ENCODE measurements around the gene SYT5.

The SYT5 gene

DNA sequence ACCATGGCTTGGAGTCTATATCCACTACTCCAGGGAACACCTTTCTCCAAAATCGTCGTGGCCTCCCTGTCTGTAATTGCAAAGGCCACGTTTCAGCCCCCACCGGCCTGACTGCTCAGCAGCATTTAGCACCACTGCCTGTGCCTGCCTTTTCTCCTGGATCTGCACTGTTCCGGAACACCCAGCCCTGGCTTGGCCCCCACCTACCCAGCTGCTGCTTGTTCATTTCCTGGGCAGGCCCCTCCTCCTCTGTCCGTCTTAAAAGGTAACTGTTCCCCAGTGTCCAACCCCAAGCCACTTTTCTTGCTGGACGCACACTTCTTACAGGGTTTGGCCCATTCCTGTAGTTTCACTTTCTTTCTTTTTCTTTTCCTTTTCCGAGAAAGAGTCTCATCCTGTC is 8.5 kb upstream of the SYT5 start:
- no peak overlapping the region for H3K27ac ChIP-seq
- TF ChIP-seq, protein P1, sequence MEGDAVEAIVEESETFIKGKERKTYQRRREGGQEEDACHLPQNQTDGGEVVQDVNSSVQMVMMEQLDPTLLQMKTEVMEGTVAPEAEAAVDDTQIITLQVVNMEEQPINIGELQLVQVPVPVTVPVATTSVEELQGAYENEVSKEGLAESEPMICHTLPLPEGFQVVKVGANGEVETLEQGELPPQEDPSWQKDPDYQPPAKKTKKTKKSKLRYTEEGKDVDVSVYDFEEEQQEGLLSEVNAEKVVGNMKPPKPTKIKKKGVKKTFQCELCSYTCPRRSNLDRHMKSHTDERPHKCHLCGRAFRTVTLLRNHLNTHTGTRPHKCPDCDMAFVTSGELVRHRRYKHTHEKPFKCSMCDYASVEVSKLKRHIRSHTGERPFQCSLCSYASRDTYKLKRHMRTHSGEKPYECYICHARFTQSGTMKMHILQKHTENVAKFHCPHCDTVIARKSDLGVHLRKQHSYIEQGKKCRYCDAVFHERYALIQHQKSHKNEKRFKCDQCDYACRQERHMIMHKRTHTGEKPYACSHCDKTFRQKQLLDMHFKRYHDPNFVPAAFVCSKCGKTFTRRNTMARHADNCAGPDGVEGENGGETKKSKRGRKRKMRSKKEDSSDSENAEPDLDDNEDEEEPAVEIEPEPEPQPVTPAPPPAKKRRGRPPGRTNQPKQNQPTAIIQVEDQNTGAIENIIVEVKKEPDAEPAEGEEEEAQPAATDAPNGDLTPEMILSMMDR (conservative IDR thresholded peaks at IDR 0.05), result no peak

DNA sequence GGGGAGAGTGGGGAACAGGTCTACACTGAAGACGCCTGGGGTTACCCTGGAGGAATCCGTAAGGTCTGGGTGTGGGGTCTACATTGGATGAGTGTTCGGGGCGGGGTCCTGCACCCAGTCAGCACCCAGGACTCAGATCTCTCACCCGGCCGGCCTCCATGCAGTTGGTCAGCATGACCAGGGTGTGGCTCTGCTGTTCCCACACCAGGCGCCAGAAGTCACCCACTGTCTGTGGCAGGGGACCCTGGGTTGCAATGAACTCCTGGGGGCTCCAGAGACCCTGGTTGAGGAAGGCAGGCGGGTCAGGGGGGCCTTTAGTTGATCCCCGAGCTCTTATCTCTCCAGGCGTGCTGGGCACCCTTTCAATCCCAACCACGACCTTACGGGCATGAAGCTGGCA is 6.0 kb upstream of the SYT5 start:
- no peak overlapping the region for H3K27ac ChIP-seq
- TF ChIP-seq, protein P1 (conservative IDR thresholded peaks at IDR 0.05), result no peak

DNA sequence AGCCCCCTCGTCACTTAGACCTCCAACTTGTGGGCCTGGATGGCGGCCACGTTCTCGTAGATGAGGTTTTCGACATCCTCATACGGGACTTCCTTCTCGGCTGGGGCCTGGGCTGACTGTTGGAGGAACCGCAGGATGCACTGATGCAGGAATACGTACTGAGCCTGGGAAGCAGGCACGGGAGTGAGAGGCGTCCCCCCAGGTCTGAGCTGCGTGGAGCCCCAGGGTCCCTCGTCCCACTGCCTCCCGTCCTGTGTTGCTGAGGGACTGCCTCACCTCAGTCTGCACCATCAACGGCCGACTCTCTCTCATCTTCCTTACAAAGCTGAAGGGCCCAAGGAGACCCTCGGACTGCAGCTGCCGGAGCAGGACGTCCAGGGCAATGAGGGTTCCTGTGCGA is 1.7 kb upstream of the SYT5 start:
- TF ChIP-seq, protein P1 (conservative IDR thresholded peaks at IDR 0.05), result no peak
- H3K27ac ChIP-seq, result no peak overlapping the region

DNA sequence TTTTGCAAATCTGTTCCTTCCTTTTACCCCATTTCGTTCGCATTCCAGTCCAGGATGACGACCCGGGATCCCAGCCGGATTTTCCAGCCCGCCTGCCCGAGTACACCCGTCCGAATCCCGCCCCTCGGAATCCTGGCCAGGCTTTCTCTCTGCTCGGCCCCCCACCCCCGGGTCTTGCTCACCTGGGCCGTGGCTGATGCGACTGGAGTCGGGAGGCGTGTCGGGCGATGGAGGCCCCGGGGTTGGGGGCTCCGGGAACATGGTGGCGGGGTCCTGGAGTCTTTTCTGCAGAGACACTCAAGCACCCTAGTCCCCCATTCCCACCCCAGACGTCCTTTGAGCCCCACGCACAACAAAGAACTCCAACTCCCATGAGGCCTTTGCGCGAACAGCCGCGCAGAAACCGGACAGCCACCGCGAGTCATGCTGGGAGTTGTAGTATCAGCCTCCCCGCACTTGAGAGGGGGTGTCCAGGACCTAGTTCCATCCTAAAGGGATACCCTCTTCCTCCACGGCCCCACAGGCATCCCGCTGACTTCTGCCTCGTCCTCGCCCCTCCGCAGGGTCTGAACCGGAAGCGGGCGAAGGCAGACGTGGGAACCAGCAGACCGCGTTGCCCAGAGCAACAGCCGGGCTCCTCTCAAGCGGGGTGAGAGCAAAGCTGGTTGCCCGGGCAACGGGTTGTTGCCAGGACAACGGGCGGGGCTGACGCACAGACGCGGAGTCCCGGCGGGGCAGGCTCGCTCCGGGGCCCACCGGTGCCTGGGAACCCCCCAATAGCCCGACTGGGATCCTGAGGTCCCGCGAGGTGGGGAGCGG is 1.1 kb downstream of the SYT5 start:
- TF ChIP-seq, protein P1 (conservative IDR thresholded peaks at IDR 0.05), result no peak
- peak overlapping the region; percentile 33; the same call in 1 of the 2 replicates for H3K27ac ChIP-seq

GRCh38 chr19:55176076-55176475 is 4.0 kb downstream of the SYT5 start:
- TF ChIP-seq, protein P1 (conservative IDR thresholded peaks at IDR 0.05), result no peak
- no peak overlapping the region for H3K27ac ChIP-seq

- TF ChIP-seq, protein P1 (conservative IDR thresholded peaks at IDR 0.05), result no peak
- no peak overlapping the region for H3K27ac ChIP-seq
These were observed 4.8 kb downstream of the SYT5 start for GRCh38 chr19:55175117-55175867.

DNA sequence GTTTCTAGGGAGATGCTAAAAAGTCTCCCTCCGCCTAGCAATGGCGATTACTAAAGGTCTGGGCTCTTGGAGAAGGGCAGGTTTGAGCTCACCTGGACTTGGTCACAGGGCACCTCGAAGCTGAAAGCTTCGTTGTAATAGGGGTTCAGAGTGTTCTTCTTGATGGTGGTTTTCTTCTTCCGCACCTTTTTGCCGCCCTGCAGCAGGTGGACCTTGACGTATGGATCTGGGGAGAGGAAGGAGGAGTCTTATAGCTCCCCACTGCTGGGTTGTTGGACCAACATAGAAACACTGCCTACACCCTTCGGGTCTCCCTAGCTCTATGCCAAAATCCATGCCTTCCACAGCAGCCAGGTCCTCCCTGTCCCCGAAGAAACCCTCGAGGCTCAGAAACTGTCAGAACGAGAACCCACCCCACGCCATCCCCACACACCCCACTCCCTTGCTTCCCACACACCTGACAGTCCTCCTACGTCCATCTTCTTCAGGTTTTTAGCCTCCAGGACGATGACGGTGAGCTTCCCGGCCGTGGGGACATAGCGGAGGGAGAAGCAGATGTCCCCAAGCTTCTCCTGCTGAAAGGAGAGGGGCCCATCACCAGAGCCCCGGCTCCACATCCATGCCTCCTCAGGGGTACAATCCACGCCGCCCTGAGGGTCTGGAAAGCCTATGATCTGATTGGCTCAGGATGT is 5.5 kb downstream of the SYT5 start:
- TF ChIP-seq, protein P1 (conservative IDR thresholded peaks at IDR 0.05), result no peak
- peak overlapping the region; percentile 76 for H3K27ac ChIP-seq
